Embryonic facial prominence (tissue), 1 donor: ENCODE data around the gene B3GLCT.
"Not testable (repeated sequence)": the region's sequence is repeated elsewhere in the genome, so short reads cannot be mapped to it uniquely, and the experiment has no call there.

Experiments used
- DNase-seq: peaks from one replicate; pipeline ENCODE4 v3.0.0-alpha.2; 2016; ENCODE audit errors: extremely low spot score

B3GLCT gene

GRCh38 chr13:31199849-31200636 is at the start of gene B3GLCT:
Gene B3GLCT (plus strand): TSS chr13:31199975. CDS start chr13:31200085, 110 bp downstream.
- peak; percentile 68 for DNase-seq

GRCh38 chr13:31150315-31150985 is 49.3 kb upstream of the B3GLCT start:
- no peak for DNase-seq

GRCh38 chr13:31151837-31152236 is 47.9 kb upstream of the B3GLCT start:
- no peak for DNase-seq

GRCh38 chr13:31154939-31155338 is 44.8 kb upstream of the B3GLCT start:
- no peak for DNase-seq

- DNase-seq: no peak
Measured at GRCh38 chr13:31159306-31159705, 40.5 kb upstream of the B3GLCT start.

GRCh38 chr13:31160857-31161556 is 38.8 kb upstream of the B3GLCT start:
- peak; percentile 25 for DNase-seq

- peak; percentile 96 for DNase-seq
Measured at GRCh38 chr13:31161557-31162150, 38.1 kb upstream of the B3GLCT start, which contains the start of gene HSPH1. Gene HSPH1 (minus strand): TSS chr13:31161904. CDS start chr13:31161582, 322 bp downstream.

- DNase-seq: peak; percentile 97
Measured at GRCh38 chr13:31162151-31163008, 37.4 kb upstream of the B3GLCT start.

- no peak for DNase-seq
Measured at GRCh38 chr13:31166591-31166990, 33.2 kb upstream of the B3GLCT start.

- DNase-seq: no peak
Measured at GRCh38 chr13:31167490-31167889, 32.3 kb upstream of the B3GLCT start.

- no peak for DNase-seq
Measured at GRCh38 chr13:31168166-31168565, 31.6 kb upstream of the B3GLCT start.

- DNase-seq: no peak
Measured at GRCh38 chr13:31168736-31169135, 31.0 kb upstream of the B3GLCT start.

- no peak for DNase-seq
Measured at GRCh38 chr13:31172001-31172400, 27.8 kb upstream of the B3GLCT start.

- no peak for DNase-seq
Measured at GRCh38 chr13:31172535-31172934, 27.2 kb upstream of the B3GLCT start.

GRCh38 chr13:31174018-31174417 is 25.8 kb upstream of the B3GLCT start:
- DNase-seq: no peak

GRCh38 chr13:31175847-31176532 is 23.8 kb upstream of the B3GLCT start:
- no peak for DNase-seq

- DNase-seq: not testable (repeated sequence)
Measured at GRCh38 chr13:31177813-31178495, 21.8 kb upstream of the B3GLCT start.

- no peak for DNase-seq
Measured at GRCh38 chr13:31179241-31179640, 20.5 kb upstream of the B3GLCT start.

- DNase-seq: no peak
Measured at GRCh38 chr13:31179754-31180153, 20.0 kb upstream of the B3GLCT start.

- DNase-seq: no peak
Measured at GRCh38 chr13:31182987-31183386, 16.8 kb upstream of the B3GLCT start.
